NB4 (cell line): ENCODE data around the gene IGFBPL1.

ENCODE experiments used
- CTCF ChIP-seq: IDR thresholded peaks from one replicate; pipeline ENCODE4 v1.5.1; 2012; ENCODE audit warnings: low read depth, low read length
- POLR2A ChIP-seq: IDR thresholded peaks from 2 replicates; pipeline ENCODE4 v1.6.1; 2011; ENCODE audit warnings: mild to moderate bottlenecking; ENCODE audit not compliant: insufficient read length; ENCODE audit errors: extremely low read depth

- TF ChIP-seq POLR2A (no peak), CTCF (no peak)
These were observed 34.9 kb downstream of the IGFBPL1 start for GRCh38 chr9:38389313-38389712.
